ENCODE data around the gene PHC3.

Gene PHC3

GRCh38 chr3:170062068-170062467, 119.5 kb downstream of the PHC3 start:
- H3K79me2 ChIP-seq (ENCODE audit: insufficient read depth, low read length) = no peaks in the 10 kb centered on the region
- H3K9ac ChIP-seq (ENCODE audit: low read length) = no peak overlapping the region
- H3K4me3 ChIP-seq (ENCODE audit: insufficient read depth, low read length, poor library complexity, severe bottlenecking) = no peak overlapping the region
- no peaks in the 10 kb centered on the region for H3K36me3 ChIP-seq (ENCODE audit: low read length)
- TF ChIP-seq CTCF (IDR thresholded peaks at IDR 0.05; ENCODE audit: insufficient read depth, low read length, poor library complexity, severe bottlenecking) (no peak), EZH2phosphoT487 (conservative IDR thresholded peaks at IDR 0.05; ENCODE audit: low read length) (no peak)
- no peaks in the 10 kb centered on the region for H3K27me3 ChIP-seq (ENCODE audit: low read length)
- no peak overlapping the region for H3K27ac ChIP-seq (ENCODE audit: low read depth, low read length)
- no peaks in the 10 kb centered on the region for H3K9me3 ChIP-seq (ENCODE audit: insufficient read depth, low read length)
- no peak overlapping the region for H2AFZ ChIP-seq (ENCODE audit: low read depth, low read length, severe bottlenecking)
- H3K9me2 ChIP-seq (replicated peaks; ENCODE audit: insufficient read depth, low read length) = no peaks in the 10 kb centered on the region
- no peaks in the 10 kb centered on the region for H4K20me1 ChIP-seq (ENCODE audit: low read depth, low read length)
- H3F3A ChIP-seq (ENCODE audit: insufficient read depth) = no peaks in the 10 kb centered on the region
- no peak overlapping the region for H3K4me2 ChIP-seq (ENCODE audit: low read depth, low read length, poor library complexity, severe bottlenecking)

- Histone ChIP-seq H4K20me1 (ENCODE audit: low read depth, low read length) (no peaks in the 10 kb centered on the region), H2AFZ (ENCODE audit: low read depth, low read length, severe bottlenecking) (no peak overlapping the region), H3K4me3 (ENCODE audit: insufficient read depth, low read length, poor library complexity, severe bottlenecking) (no peak overlapping the region), H3K27ac (ENCODE audit: low read depth, low read length) (no peak overlapping the region), H3K36me3 (ENCODE audit: low read length) (no peaks in the 10 kb centered on the region), H3K9me2 (replicated peaks; ENCODE audit: insufficient read depth, low read length) (no peaks in the 10 kb centered on the region), H3K4me2 (ENCODE audit: low read depth, low read length, poor library complexity, severe bottlenecking) (no peak overlapping the region), H3K79me2 (ENCODE audit: insufficient read depth, low read length) (no peaks in the 10 kb centered on the region), H3K9me3 (ENCODE audit: insufficient read depth, low read length) (no peaks in the 10 kb centered on the region), H3K9ac (ENCODE audit: low read length) (no peak overlapping the region), H3K27me3 (ENCODE audit: low read length) (no peaks in the 10 kb centered on the region), H3F3A (ENCODE audit: insufficient read depth) (no peaks in the 10 kb centered on the region)
- TF ChIP-seq EZH2phosphoT487 (conservative IDR thresholded peaks at IDR 0.05; ENCODE audit: low read length) (no peak), CTCF (IDR thresholded peaks at IDR 0.05; ENCODE audit: insufficient read depth, low read length, poor library complexity, severe bottlenecking) (no peak)
Measured at GRCh38 chr3:170059447-170059846, 122.1 kb downstream of the PHC3 start.

DNA sequence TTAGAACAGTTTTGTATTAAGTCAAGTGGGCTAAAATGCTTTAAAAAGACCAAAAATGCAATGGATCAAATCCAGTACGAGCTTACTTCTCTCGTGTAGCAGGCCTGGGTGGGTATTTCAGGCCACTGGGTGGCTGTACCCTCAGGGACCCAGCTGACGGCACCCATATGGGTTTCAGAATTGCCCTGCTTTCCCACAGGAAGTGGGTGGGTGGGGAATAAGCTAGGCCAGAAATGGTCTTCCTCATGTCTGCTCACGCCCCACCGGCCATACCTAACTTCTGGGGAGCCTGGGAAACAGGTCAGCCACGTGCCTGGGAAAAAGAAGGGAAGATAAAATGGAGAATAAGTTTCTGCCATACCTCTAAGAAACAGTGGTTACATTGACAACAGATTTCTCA, 123.4 kb downstream of the PHC3 start:
- Histone ChIP-seq H3K27me3 (ENCODE audit: low read length) (no peaks in the 10 kb centered on the region), H3K9me2 (replicated peaks; ENCODE audit: insufficient read depth, low read length) (no peaks in the 10 kb centered on the region), H3K4me2 (ENCODE audit: low read depth, low read length, poor library complexity, severe bottlenecking) (no peak overlapping the region), H3K9ac (ENCODE audit: low read length) (no peak overlapping the region), H3K36me3 (ENCODE audit: low read length) (no peaks in the 10 kb centered on the region), H3K27ac (ENCODE audit: low read depth, low read length) (no peak overlapping the region), H3K79me2 (ENCODE audit: insufficient read depth, low read length) (no peaks in the 10 kb centered on the region), H3K4me3 (ENCODE audit: insufficient read depth, low read length, poor library complexity, severe bottlenecking) (no peak overlapping the region), H3F3A (ENCODE audit: insufficient read depth) (no peaks in the 10 kb centered on the region), H3K9me3 (ENCODE audit: insufficient read depth, low read length) (no peaks in the 10 kb centered on the region), H4K20me1 (ENCODE audit: low read depth, low read length) (no peaks in the 10 kb centered on the region), H2AFZ (ENCODE audit: low read depth, low read length, severe bottlenecking) (no peak overlapping the region)
- no peak for TF ChIP-seq EZH2phosphoT487 (conservative IDR thresholded peaks at IDR 0.05; ENCODE audit: low read length)
- no peak for TF ChIP-seq CTCF (IDR thresholded peaks at IDR 0.05; ENCODE audit: insufficient read depth, low read length, poor library complexity, severe bottlenecking)

- H3F3A ChIP-seq (ENCODE audit: insufficient read depth) = no peaks in the 10 kb centered on the region
- H3K4me3 ChIP-seq (ENCODE audit: insufficient read depth, low read length, poor library complexity, severe bottlenecking) = no peak overlapping the region
- H3K79me2 ChIP-seq (ENCODE audit: insufficient read depth, low read length) = no peaks in the 10 kb centered on the region
- TF ChIP-seq CTCF (IDR thresholded peaks at IDR 0.05; ENCODE audit: insufficient read depth, low read length, poor library complexity, severe bottlenecking) = no peak
- TF ChIP-seq EZH2phosphoT487 (conservative IDR thresholded peaks at IDR 0.05; ENCODE audit: low read length) = no peak
- no peaks in the 10 kb centered on the region for H3K9me3 ChIP-seq (ENCODE audit: insufficient read depth, low read length)
- no peaks in the 10 kb centered on the region for H4K20me1 ChIP-seq (ENCODE audit: low read depth, low read length)
- H3K4me2 ChIP-seq (ENCODE audit: low read depth, low read length, poor library complexity, severe bottlenecking) = no peak overlapping the region
- H2AFZ ChIP-seq (ENCODE audit: low read depth, low read length, severe bottlenecking) = no peak overlapping the region
- H3K9me2 ChIP-seq (replicated peaks; ENCODE audit: insufficient read depth, low read length) = no peaks in the 10 kb centered on the region
- H3K36me3 ChIP-seq (ENCODE audit: low read length) = no peaks in the 10 kb centered on the region
- no peak overlapping the region for H3K9ac ChIP-seq (ENCODE audit: low read length)
- no peaks in the 10 kb centered on the region for H3K27me3 ChIP-seq (ENCODE audit: low read length)
- no peak overlapping the region for H3K27ac ChIP-seq (ENCODE audit: low read depth, low read length)
Measured at GRCh38 chr3:170057550-170057949, 124.0 kb downstream of the PHC3 start.
